A673 (cell line): ENCODE results near the gene METTL4.

Source experiments
- CTCF ChIP-seq: fragments of 300-800, 200-600 bp; sonication (generic); conservative IDR thresholded peaks from 2 replicates; pipeline ENCODE4 v1.5.1; 2017; ENCODE audit warnings: low read depth, mild to moderate bottlenecking, antibody characterized with exemption, low read length, moderate library complexity, mixed read lengths
- EZH2 ChIP-seq: fragments of 200-600 bp; sonication (generic); IDR thresholded peaks from 2 replicates; pipeline ENCODE4 v1.6.1; 2017; ENCODE audit warnings: borderline replicate concordance, low read depth, mild to moderate bottlenecking, mixed read lengths, antibody characterized with exemption, low read length; ENCODE audit not compliant: poor library complexity, severe bottlenecking

- TF ChIP-seq CTCF (peak; percentile 70), EZH2 (no peak)
These were observed 23.7 kb downstream of the METTL4 start for GRCh38 chr18:2547477-2548087.
